ENCODE results near the gene SNAPC1. TPM values are rescaled to one million over a fixed set of nuclear protein-coding genes. Genes with fewer than 3 reads are reported as not detected.

The SNAPC1 gene
- total and polyA plus RNA-seq, 8 donors = 0.87 to 2.7 (median 1.8) TPM

GRCh38 chr14:61726778-61727658 is 35.2 kb upstream of the SNAPC1 start:
- H3K27me3 ChIP-seq = no peaks in the 10 kb centered on the region
- no peak for DNase-seq
- intact Hi-C loops (cut with DNase I) = loop anchor here in 1 of 3 donors (10.0 kb wide), 1 partner anchor 252 kb away; no protein-coding TSS in a partner anchor
- no peak for FAIRE-seq
- ATAC-seq = no peak
- TF ChIP-seq CTCF (IDR thresholded peaks at IDR 0.05) = no peak
- H3K36me3 ChIP-seq = peaks cover 3 to 27% (median 4%) of the 10 kb centered on the region in 3 donors
- WGBS, 2 donors = 62 to 63% methylated on average over 7 of the region's 7 CpGs
- peaks cover 0 to 2% (median 0%) of the 10 kb centered on the region in 3 donors for H3K4me1 ChIP-seq
- no peak overlapping the region for H3K4me3 ChIP-seq
- H3K27ac ChIP-seq = no peak overlapping the region
- H3K9me3 ChIP-seq = no peaks in the 10 kb centered on the region

GRCh38 chr14:61730756-61731373 is 31.4 kb upstream of the SNAPC1 start:
- WGBS, 2 donors = 60 to 67% methylated on average over 2 of the region's 2 CpGs
- peak in 2 of 4 donors; percentile 14 to 19 for TF ChIP-seq CTCF (IDR thresholded peaks at IDR 0.05)
- peaks cover 4 to 52% (median 12%) of the 10 kb centered on the region in 3 donors for H3K36me3 ChIP-seq
- FAIRE-seq = peak; percentile 57
- no peak overlapping the region for H3K27ac ChIP-seq
- intact Hi-C loops (cut with DNase I) = no loop called here
- no peaks in the 10 kb centered on the region for H3K9me3 ChIP-seq
- no peak for DNase-seq
- H3K4me3 ChIP-seq = no peak overlapping the region
- no peaks in the 10 kb centered on the region for H3K27me3 ChIP-seq
- H3K4me1 ChIP-seq = peaks cover 0 to 2% (median 0%) of the 10 kb centered on the region in 3 donors
- ATAC-seq = peak in 2 of 4 donors; percentile 40 to 52

GRCh38 chr14:61733972-61734371 is 28.2 kb upstream of the SNAPC1 start:
- Histone ChIP-seq H3K36me3 (peaks cover 0 to 65% (median 18%) of the 10 kb centered on the region in 3 donors), H3K4me1 (no peaks in the 10 kb centered on the region), H3K27me3 (no peaks in the 10 kb centered on the region), H3K9me3 (no peaks in the 10 kb centered on the region), H3K27ac (no peak overlapping the region), H3K4me3 (no peak overlapping the region)
- WGBS, 2 donors = 89 to 95% methylated on average over 2 of the region's 2 CpGs
- FAIRE-seq = no peak
- intact Hi-C loops (cut with DNase I) = no loop called here
- no peak for DNase-seq
- TF ChIP-seq CTCF (IDR thresholded peaks at IDR 0.05) = no peak
- ATAC-seq = no peak

GRCh38 chr14:61736751-61737150 is 25.5 kb upstream of the SNAPC1 start:
- Histone ChIP-seq H3K27ac (no peak overlapping the region), H3K4me3 (no peak overlapping the region), H3K27me3 (no peaks in the 10 kb centered on the region), H3K4me1 (no peaks in the 10 kb centered on the region), H3K9me3 (no peaks in the 10 kb centered on the region), H3K36me3 (peaks cover 0 to 85% (median 18%) of the 10 kb centered on the region in 3 donors)
- intact Hi-C loops (cut with DNase I) = loop anchor here in 1 of 3 donors (5.0 kb wide), 1 partner anchor 269 kb away; no protein-coding TSS in a partner anchor
- no peak for DNase-seq
- TF ChIP-seq CTCF (IDR thresholded peaks at IDR 0.05) = no peak
- 67 to 75% methylated on average over 4 of the region's 4 CpGs for WGBS, 2 donors
- no peak for ATAC-seq
- FAIRE-seq = no peak

Measured in pancreas (tissue), 10 donors.